Measurements from ENCODE around the gene TMOD3. TPM values are rescaled to one million over a fixed set of nuclear protein-coding genes. Genes with fewer than 3 reads are reported as not detected.

TMOD3 gene
- total and polyA plus RNA-seq, 2 donors (not counting 3 experiments of a cell fraction or from before 2014, with no cell fraction given): 10.4 to 64.3 TPM

DNA sequence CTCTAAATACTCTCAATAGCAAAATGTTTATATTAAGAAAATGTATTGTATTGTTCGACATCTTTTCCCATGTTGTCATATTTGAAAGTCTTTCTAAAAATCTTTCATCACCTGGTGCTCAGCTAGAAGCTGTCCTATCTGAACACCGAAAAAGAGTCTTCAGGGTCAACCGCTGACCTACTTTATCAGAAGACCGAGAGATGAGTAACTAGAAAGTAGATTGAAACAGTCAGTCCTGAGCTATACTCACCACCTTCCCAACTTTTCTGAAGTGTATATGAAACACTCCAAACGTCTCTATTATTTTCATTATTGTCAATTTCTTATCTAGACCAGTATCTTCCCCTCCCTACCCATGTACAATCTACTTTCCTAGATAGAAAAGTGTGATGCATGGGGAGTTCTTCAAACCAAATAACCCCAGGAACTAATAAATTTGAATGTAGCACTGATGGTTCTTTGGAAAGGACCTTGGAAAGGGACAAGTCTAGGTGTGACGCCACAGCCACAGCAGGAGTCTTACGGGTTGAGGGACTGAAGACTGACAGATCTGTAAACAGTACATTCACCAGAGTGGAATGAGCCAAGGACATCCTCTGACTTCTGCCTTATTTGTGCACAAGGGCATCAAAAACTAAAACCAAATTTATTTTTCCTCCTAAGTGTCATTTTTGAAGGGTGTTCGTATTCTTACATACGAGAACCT is 58.6 kb downstream of the TMOD3 start:
- Histone ChIP-seq H3K9ac (replicated peaks; ENCODE audit: extremely low read depth, insufficient read depth, low read length) (no peak overlapping the region), H3K4me2 (ENCODE audit: insufficient read depth, low read length) (no peak overlapping the region), H3K4me3 (replicated peaks in 1 of 3; ENCODE audit: insufficient read depth in 1 of 3, low read depth in 1 of 3, low read length in 3 of 3) (no peak overlapping the region), H3K79me2 (ENCODE audit: control insufficient read depth, insufficient read depth, low read length) (peaks cover 15% of the 10 kb centered on the region), H3K27ac (ENCODE audit: insufficient read depth, low read depth, low read length) (no peak overlapping the region), H3K9me1 (replicated peaks; ENCODE audit: control insufficient read depth, extremely low read depth, insufficient read depth, low read length) (no peaks in the 10 kb centered on the region), H3K9me3 (replicated peaks; ENCODE audit: control insufficient read depth, insufficient read depth, low read length) (no peaks in the 10 kb centered on the region), H3K36me3 (ENCODE audit: control insufficient read depth in 2 of 2, extremely low read depth in 1 of 2, insufficient read depth in 2 of 2, low read length in 2 of 2) (peaks cover 0 to 5% of the 10 kb centered on the region in 2 experiments), H3K4me1 (ENCODE audit: control insufficient read depth, extremely low read depth, insufficient read depth, low read length) (peaks cover 9% of the 10 kb centered on the region), H2AFZ (ENCODE audit: low read depth, low read length) (no peak overlapping the region), H4K20me1 (replicated peaks; ENCODE audit: control insufficient read depth, extremely low read depth, insufficient read depth, low read length) (no peaks in the 10 kb centered on the region), H3K27me3 (ENCODE audit: control insufficient read depth in 2 of 2, insufficient read depth in 2 of 2, low read length in 2 of 2) (no peaks in the 10 kb centered on the region)
- intact Hi-C loops (cut with micrococcal nuclease) (no loop called here), dilution Hi-C loops (cut with MboI; ENCODE audit: extremely low pct_ligation_motif_present, low sequenced_read_pairs) (no loop called here)
- no TSS peak for BruUV-seq (replicated peaks)
- CTCF ChIA-PET: interaction anchor here (0.7 to 2.8 kb wide), 31 partner anchors 9 to 340 kb away, joined by 3 to 55 read pairs (median 6); partner anchors contain the start of gene TMOD3
- DNase-seq (ENCODE audit: low read depth, low spot score): no peak
- no peak for TF ChIP-seq CTCF (IDR thresholded peaks at IDR 0.05; ENCODE audit: extremely low read depth in 1 of 2, insufficient read depth in 1 of 2, low read depth in 1 of 2, low read length in 2 of 2)
- TF ChIP-seq EZH2 (IDR thresholded peaks at IDR 0.05; ENCODE audit: borderline replicate concordance, low read depth, low read length, severe bottlenecking): no peak
- no peak for TF ChIP-seq MYC (IDR thresholded peaks at IDR 0.05; ENCODE audit: low read depth, low read length)
- no peak for TF ChIP-seq GATA2 (IDR thresholded peaks at IDR 0.05; ENCODE audit: insufficient read depth, insufficient read length, low read depth, low read length)
- TF ChIP-seq POLR2AphosphoS5 (IDR thresholded peaks at IDR 0.05; ENCODE audit: insufficient read depth, low read depth, low read length): no peak
- no peak for TF ChIP-seq MAX (IDR thresholded peaks at IDR 0.05; ENCODE audit: insufficient read depth, insufficient read length)
- no peak for TF ChIP-seq FOS (IDR thresholded peaks at IDR 0.05; ENCODE audit: borderline replicate concordance, insufficient read depth, low read length)
- POLR2A ChIA-PET: no interaction called here
- FAIRE-seq: no peak
